NCI-H69 (cell line): ENCODE data around the gene MACROD2.

Experiments used
- DNase-seq: peaks from one replicate; lab custom pipeline; 2025; lab: John Stamatoyannopoulos, UW

Gene MACROD2

DNA sequence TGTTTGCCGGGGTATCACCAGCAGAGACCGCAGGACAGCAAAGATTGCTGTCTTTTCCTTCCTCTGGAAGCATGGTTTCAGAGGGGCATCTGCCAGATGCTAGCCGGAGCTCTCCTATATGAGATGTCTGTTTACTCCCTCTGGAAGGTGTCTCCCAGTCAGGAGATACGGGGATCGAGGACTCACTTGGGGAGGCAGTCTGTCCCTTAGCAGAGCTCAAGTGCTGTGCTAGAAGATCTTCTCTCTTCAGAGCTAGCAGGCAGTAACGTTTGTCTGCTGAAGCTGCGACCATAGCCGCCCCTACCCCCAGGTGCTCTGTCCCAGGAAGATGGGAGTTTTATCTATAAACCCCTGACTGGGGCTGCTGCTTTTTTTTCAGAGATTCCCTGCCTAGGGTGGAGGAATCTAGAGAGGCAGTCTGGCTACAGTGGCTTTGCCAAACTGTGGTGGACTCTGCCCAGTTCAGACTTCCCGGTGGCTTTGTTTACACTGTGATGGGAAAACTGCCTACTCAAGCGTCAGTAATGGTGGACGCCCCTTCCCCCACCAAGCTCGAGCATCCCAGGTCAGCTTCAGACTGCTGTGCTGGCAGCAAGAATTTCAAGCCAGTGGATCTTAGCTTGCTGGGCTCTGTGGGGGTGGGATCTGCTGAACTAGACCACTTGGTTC, 475.0 kb downstream of the MACROD2 start:
- peak; percentile 55 for DNase-seq

DNA sequence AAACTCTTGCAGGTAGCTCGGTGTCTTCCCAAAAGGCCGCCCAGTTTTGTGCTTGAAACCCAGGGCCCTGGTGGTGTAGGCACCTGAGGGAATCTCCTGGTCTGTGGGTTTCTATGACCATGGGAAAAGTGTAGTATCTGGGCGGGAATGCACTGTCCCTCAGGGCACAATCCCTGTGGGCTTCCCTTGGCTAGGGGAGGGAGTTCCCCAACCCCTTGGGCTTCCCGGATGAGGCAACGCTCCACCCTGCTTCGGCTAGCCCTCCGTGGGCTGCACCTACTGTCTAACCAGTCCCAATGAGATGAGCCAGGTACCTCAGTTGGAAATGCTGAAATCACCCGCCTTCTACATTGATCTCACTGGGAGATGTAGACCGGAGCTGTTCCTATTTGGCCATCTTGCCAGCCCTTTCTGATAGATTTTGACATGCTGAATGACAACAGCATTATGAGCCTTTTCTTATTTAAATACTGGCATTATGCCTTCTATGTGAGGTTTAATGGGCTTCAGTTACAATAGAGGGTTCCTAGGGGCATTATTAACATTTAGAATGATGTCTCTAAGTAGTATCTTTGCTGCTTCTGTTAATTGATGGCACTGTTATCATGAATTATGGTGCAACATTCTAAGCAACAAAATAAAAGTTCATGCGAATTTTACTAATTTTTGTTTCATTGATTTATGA, 475.8 kb downstream of the MACROD2 start:
- DNase-seq: peak; percentile 80

DNA sequence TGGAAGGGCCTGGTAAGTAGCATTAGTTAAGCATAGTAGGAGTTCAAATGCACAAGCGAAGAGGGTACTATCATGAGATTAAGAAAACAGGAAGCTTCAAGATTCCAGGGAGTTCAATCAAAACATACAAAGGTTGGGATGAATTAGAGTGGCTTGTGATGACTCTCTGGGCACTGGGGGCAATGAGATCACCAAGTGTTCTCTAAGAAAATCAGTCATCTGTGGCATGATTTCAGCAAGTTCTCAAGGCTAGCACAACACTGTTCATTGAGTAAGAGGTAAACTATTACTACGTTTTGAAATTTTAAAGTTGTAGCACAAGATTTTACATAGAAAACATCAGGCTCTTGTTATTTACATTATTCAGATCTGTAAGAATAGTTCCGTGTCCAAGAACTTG, 481.8 kb downstream of the MACROD2 start:
- DNase-seq: no peak

DNA sequence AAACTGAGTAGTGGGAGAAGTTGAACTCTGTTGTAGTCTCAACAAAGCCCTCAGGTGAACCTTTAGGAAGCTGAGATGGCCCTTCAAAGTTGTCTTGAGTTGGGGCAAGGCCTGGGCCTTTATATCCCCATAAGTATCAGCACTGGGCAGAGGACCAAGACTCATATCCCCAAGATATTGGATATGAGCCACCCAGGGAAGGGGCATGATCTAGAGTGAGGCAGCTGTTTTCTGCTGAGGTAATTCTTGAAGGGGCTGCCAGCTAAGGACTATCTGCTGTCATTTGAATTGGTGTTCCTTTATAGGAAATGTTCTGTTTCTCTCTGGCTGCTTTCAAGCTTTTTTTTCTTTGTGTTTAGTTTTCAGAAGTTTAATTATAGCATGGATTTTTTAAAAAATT, 482.8 kb downstream of the MACROD2 start:
- DNase-seq: no peak

DNA sequence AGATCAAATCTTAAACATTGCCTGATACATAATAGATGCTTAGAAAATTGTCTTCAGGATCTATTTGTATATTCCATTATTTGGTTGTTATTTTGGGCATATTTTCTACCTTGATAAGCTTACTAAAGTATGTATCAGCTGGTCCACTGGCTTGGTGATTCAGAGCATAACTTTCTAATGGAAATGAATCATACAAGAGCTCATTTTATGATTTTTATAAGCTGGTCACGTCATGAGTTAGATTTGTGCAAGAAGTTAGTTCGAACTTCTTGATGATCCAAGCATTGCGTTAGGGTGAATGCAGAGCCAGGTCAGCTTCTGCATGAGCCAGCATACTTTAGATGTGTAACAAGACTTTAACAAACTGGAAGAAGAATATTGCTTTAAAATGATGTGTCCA, 486.5 kb downstream of the MACROD2 start:
- DNase-seq: no peak

DNA sequence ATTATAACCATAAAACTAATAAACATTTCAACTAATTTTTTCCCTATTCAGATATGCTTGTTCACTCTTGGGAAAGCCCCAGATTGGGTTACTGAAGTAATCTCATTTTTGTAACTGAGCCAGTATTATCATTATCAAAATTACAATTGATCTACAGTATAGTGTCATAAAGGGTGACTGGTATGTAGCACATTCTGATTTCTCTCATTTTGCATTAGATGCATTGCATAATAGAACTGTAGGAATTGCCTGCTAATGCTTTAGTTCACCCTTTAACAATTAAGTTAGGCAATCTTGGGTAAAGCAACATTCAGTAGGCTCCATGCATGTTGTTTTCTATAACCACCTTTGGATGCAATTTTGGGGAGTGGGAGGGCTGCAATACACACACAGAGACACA, 492.9 kb downstream of the MACROD2 start:
- DNase-seq: no peak

DNA sequence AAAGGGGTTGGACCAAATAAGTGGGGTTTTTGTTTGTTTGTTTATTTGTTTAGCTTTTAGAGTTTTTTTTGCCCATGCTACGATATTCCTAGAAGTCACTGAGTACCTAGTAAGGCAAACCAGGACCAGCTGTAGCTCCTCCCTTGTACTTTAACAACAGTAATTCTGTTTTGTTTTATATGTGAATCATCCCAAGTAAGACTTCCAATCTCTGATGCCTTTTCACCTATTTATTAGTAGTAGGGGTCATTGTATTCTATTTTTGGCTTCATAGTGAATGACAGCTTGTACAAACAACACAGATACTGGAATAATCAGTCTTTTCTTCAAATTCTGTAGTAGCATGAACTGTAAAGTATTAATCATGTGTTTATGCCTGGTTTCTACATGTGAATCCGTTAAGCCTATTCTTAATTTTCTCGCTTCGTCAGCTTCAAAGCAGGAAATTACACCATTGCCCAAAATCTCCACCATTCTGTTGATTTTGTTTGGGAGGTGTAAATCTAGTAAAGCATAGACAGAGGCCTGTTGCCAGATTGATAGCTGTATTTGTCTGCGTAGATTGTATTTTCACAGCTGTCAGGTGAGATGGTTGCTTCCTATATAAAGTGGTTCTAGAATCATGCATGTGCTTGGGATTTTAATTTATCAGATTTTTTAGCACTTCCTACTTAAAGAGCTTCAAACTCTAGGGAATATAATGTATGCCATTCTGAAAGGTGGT, 493.6 kb downstream of the MACROD2 start:
- DNase-seq: peak; percentile 88

DNA sequence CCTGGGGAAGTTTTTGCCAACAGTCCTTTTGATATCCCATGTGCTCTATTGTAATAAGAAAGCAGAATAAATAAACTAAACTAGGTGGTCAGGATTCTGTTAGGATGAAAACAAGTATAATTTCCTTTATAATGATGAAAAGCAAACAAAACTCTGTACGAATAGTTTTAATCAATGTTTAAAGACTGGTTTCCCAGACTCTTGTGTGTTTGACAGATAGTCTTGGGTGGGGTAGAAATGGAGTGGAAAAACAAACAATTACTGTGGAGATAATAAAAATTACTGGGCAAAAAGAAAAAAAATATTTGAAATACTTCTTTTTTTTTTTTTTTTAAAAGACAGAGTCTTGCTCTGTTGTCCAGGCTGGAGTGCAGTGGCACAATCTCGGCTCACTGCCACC, 494.2 kb downstream of the MACROD2 start:
- DNase-seq: peak; percentile 89

DNA sequence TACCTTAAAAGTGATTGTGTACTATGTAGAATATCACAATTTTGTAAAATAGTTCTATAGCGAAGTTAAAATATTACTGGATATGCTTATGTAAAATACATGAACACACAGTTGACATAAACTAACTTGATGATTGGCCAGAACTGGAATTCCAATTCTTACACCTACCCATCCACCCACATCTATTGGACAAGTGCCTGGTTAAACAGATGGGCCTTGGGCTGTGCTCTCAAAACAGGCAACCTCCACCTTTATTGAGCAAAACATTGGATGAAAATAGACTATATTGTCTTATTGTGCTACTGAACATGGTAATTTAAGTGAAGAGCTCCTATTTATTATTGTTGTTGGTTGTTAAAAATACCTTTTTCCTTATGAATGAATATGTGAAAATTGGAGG, 496.1 kb downstream of the MACROD2 start:
- DNase-seq: peak; percentile 45

DNA sequence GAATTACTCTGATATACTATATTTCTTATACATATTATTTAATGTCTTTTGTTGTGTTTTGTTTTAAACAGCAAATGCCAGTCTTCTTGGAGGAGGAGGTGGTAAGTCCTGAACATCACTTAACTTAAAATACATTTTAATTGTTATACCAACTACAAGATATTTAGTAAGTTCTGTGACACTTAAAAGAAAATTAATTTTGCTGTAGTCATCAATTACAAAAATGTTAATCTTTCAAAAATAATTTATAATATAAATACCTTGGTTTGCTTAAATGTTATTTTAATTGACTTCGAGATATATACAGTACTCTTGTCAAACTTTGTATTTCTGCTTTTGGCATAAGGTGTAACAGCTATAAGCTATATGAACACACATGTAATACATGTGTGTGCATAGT, 498.1 kb downstream of the MACROD2 start:
- DNase-seq: no peak

DNA sequence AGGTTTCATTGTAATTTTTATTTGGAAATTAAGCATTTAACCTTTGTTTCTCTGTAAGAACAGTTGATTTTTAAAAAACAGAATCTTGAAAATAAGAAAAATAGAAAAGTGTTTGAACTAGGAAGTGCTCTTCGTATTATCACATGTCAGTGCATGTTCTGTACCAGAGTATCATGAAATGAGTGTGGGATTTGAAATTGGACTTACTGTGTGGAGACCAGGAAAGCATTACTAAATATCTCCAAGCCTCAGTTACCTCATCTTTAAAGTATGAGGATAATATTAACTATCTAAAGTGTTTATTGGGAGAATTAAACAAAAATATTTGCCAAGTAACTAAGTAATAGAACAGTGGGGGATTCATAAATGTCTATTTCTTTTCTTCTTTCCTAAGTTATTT, 499.0 kb downstream of the MACROD2 start:
- no peak for DNase-seq

DNA sequence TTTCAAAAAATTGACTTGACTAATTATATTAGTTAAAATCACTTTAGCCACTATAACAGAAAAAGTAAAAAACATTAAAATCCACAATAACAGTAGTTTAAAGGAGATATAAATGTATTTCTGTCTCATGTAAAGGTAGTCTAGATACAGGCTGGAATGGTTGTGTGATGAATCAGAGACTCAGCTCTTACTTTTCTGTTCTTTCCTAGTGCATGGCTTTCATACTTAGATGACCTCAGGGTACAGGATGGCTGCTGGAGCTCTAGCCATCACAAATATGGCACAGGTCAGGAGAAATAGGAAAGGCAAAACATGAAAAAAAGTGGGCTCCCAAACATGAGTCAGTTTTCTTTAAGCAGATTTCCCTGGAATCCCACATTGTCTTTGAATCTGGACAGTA, 499.8 kb downstream of the MACROD2 start:
- DNase-seq: no peak

DNA sequence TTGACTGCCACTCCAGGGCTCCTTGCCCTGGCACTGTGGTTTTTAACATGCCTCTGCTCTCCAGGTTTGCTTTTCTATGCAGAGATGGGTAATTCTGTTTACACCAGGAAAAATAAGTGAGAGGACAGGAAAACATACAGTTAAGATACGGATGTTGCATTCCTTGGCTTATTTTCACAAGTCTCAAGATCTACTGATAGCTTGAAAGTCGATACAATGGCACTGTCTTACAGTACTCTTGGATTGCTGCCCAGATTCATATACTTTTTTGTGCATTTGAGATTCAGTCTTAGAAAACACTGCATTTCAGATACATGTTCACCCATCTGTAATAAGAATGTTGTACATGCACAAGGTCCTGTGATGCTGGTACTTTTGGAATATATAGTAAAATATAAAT, 501.7 kb downstream of the MACROD2 start:
- DNase-seq: peak; percentile 23

DNA sequence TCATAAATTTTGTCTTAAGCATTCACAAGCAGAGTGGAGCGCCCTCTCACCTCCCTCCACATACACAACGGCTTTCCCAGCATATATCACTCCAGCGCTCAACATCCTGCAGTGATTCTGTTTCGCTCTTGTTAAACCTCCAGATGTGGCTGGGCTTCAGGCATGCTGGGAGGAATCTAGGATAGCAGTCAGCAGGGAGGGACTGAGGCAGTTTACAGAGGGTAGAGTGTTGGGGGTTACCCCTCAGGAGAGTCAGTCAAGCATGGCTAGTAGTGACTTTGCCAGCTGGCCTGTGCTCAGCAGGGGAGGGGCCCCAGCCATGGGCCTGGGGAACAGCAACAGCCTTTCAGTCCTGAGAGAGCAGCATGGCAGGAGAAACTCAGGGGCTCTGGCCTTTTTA, 503.5 kb downstream of the MACROD2 start:
- DNase-seq: peak; percentile 97

DNA sequence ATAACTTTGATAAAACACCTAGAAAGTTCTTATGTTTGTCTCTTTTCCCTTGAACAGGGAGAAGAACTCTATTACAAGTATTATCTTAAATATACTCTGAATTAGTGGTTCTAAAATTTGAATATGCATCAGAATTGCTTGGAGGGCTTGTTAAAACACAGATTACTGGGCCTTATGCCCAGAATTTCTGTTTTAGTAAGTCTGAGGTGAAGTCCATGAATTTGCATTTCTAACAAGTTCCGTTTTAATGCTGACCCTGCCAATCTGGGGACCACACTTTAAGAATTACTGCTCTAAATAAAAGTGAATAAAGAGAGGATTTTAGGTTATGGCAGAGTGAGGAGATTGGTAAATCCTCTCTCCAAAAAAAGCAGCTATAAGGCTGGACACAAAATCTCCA, 510.2 kb downstream of the MACROD2 start:
- no peak for DNase-seq

DNA sequence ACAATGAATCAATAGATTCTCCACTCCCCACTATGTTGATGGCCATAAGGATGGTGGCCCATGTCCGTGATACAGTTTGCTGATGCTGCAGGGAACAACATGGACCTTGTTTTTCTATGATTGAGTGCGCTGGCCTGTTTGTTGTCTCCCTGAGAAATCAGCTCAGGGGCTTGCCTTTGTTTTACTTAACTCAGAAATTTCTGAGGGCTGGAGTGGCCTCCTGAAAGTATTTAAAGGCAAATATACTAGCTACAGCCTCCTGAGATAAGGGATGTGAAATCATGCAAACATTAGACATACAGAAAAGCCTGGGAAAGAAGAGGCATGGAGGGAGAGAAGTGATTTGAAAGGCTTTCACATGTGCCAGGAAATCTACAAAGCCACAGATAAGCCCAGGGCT, 512.4 kb downstream of the MACROD2 start:
- DNase-seq: no peak

DNA sequence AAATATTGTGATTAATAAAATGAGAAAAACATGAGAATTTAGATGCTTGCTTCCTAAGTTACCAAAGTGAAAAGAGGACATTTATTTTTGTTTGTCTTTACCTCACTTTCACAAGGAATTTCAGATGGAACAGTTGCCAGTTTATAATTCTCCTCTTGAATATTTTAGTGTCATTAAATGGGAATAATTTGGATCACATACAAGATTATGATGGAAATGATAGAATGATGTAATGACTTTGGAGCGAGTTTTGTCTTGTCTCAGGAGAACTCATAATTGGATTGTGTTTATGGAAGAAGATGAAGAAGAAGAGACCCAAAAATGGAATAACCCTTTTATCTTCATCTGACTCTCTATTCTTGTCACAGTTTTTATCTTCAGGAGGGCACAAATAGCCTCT, 515.0 kb downstream of the MACROD2 start:
- no peak for DNase-seq

DNA sequence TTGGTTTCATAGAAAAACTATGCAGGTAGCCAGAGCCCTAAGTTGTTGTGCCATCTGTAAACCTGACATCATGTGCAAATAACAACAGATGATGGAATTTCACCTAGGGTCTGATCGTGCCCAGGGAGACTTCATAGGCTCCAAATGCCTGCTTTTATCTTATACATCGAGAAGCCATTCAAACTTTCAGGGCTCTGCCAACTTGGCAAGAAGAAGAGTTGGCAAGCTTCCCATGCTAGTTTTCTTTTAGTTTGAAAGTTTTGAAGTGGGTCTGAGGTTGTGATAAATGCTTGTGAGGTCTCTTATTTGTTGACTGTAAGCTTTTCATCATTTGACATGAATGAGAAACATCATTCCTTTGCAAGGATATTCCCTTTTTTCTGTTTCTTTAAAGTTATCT, 517.5 kb downstream of the MACROD2 start:
- peak; percentile 16 for DNase-seq

DNA sequence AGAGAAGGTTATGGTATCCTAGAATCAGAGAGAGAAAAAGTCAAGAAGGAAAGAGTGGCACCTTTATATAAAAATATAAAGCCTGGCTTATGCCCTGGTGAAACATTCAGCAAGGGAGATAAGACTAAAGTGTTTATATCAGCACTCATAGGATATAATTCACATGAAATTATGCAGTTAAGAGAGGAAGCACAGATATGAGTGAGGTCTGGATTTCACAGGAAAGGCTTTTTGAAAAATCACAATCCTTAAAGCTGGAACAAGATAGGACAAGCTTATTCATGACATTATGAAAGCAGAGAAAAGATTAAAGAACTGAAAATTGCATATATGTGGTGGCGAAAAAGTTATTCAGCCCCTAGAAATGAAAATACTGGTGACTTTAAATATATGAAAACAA, 523.3 kb downstream of the MACROD2 start:
- no peak for DNase-seq

DNA sequence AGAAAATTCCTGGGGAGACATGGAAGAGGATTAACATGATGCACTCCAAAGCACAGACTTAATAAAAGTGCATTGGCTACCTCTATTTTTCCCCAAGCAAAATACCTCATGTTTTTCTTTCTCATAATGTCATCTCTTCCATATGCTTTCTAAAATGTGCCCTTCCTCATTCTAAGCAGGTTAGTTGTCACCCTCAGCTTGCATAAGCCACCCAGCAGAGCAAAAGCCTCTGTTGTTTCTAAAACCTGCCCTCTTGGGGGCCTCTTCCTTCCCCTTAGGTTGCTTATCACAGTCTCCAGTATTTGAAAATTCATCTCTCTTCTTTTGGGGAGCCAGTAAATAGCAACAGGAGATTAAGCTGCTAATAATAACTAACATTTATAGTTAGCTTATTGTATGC, 525.7 kb downstream of the MACROD2 start:
- no peak for DNase-seq

DNA sequence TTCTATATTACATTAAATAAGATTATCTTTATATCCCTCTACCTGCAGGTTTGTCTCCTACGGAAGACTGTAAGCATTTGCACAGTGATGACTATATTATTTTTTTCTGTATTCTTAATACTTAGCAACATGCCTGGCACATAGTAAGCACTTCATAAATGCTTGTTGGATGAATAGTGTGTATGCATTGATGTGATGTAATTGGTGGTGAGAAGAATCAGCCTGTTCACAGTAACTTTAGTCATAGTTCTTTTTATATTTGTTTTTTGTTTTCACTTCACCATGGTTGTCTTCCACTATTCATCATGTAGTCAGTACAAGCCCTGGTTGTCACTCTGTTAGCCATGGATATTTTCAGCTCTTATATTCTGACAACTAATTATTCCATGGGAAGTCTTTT, 526.1 kb downstream of the MACROD2 start:
- DNase-seq: no peak

DNA sequence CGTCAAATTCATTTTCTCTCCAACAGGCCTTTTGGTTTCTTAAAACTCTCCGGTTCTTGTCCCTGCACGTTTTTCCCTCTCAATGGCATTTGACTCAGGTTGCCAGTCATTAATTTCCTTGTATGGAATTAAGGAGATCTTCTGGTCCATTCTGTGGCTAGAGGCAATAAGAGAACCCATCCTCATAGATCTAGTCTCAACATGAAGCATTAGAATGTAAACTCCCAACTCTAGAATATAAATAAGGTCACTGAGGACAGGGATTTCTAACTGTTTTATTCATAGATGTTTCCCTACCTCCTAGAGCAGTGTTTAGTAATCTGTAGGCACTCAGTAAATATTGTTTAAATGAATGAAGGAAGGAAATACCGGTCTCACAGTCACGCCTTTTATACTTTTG, 527.3 kb downstream of the MACROD2 start:
- DNase-seq: no peak

DNA sequence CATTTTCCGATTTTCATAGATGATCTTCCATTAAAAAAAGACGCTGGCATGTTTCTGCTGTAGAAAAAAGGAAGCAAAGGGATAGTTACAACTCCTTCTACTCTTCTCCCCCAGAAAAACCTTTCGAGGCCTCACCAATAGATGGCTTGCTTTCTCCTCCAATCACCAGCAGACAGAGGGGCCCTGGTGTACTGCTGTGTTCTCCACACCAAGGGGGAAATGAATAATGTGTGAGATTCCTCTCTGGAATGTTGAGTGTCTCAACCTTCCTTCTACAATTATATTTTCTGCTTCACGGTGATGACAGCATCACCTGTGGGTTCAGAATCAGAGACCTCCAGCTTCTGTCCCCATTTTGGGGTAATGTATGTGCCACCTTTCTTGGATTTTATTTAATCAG, 527.8 kb downstream of the MACROD2 start:
- DNase-seq: no peak
